ENCODE results near the gene TCF4. TPM values are rescaled to one million over a fixed set of nuclear protein-coding genes. Genes with fewer than 3 reads are reported as not detected.

The TCF4 gene
- total RNA-seq, 2 experiments from 2014 or later = 0.75 to 1.4 TPM

DNA sequence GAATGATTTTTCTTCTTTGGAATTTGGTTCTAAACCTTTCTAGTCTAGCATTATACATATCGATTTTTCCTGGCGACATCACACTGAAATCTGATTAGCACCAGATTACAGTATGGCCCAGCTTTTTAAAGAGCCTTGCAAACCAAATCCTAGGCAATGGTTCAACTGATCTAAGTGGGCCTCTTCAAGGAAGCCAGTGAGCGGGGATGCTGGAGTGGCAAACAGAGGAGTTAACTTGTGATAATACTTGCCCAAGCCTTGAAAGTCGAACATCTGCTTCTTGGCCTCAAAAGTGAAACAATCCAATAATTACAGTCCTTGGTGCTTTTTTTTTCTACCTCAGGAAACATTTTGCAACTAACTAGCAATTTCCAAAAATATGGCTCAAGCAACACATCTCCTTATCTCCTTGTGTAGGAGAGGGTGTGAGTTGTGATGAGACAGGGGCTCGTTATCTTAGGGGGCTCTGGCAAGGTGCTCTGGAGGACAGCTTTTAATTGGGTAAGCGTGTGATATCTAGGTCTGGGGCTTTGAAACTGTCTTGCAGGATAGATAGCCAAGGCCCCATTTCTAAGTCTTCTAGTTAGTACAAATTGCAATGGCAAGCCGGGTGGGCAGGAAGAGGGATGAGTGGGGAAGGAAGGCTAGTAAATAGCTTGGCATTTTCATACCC, 388.6 kb downstream of the TCF4 start:
- Mint-ChIP-seq H3K9me3 (no peaks in the 10 kb centered on the region), H3K4me1 (no peaks in the 10 kb centered on the region), H3K27ac (no peak overlapping the region), H3K27me3 (no peaks in the 10 kb centered on the region), H3K36me3 (no peaks in the 10 kb centered on the region), H3K4me3 (no peak overlapping the region)
- ATAC-seq (ENCODE audit: low read depth) (no peak), DNase-seq (no peak)
- POLR2A ChIA-PET = no interaction called here

DNA sequence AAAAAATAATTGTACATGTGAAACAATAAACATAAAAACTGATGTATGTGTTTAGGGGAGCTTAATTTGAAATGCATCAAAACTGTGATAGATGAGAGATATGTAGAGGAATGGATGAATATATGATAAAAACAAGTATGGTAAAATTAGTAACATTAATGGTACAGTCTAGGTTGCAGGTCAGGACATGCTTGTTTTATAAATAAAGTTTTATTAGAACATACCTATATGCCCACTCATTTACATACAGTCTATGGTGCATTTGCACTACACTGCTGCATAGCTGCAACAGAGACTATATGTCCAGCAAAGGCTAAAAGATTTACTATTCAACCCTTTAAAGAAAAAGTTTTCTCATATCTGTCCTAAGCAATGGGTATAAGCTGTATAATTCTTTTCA, 392.1 kb downstream of the TCF4 start:
- Mint-ChIP-seq H3K27me3 (no peaks in the 10 kb centered on the region), H3K36me3 (no peaks in the 10 kb centered on the region), H3K27ac (no peak overlapping the region), H3K4me3 (no peak overlapping the region), H3K4me1 (no peaks in the 10 kb centered on the region), H3K9me3 (no peaks in the 10 kb centered on the region)
- DNase-seq (no peak), ATAC-seq (ENCODE audit: low read depth) (no peak)
- POLR2A ChIA-PET = no interaction called here

DNA sequence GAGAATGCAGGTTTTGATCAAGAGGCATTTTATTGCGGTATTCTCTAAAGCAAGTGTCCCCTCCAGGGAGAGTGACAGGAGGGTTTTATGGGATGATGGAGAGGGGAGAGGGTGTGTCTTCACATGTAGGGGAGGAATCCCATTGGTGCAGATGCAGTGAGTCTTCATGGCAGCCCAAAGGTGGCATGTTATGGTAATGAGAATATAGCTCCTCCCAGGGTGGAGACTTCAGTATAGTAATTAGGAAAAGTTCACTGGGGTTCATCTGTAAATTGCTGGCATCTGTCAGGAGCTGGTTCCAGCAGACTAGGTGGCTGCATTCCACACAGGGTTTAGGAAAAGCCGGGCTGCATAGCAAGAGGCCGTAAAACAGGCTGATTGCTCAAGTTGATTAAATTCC, 398.0 kb downstream of the TCF4 start:
- ATAC-seq (ENCODE audit: low read depth) (no peak), DNase-seq (no peak)
- Mint-ChIP-seq H3K27me3 (no peaks in the 10 kb centered on the region), H3K27ac (no peak overlapping the region), H3K4me3 (no peak overlapping the region), H3K9me3 (peaks cover 1% of the 10 kb centered on the region), H3K4me1 (no peaks in the 10 kb centered on the region), H3K36me3 (no peaks in the 10 kb centered on the region)
- POLR2A ChIA-PET = no interaction called here

DNA sequence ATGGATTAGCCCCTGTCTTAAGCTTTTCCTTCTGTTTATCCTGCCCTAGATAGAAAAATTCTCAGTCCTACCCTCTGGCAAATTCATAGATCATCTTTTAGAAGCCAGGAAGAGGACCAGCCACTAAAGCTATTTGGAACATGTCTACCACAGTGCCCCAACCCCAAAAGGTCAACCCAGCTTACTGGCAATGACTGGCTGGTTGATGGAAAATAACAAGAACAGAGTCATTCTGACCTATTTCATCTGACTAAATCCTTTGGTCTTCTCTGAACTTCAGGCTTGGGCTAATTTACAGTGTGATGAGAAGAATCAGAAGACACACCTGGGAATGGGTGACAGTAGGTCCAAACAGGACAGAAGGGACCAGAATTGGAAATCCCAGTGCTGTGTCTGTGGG, 401.4 kb downstream of the TCF4 start:
- no peak overlapping the region for H3K4me3 Mint-ChIP-seq
- no peak overlapping the region for H3K27ac Mint-ChIP-seq
- H3K4me1 Mint-ChIP-seq = no peaks in the 10 kb centered on the region
- H3K9me3 Mint-ChIP-seq = peaks cover 1% of the 10 kb centered on the region
- H3K27me3 Mint-ChIP-seq = no peaks in the 10 kb centered on the region
- ATAC-seq (ENCODE audit: low read depth) (no peak), DNase-seq (no peak)
- POLR2A ChIA-PET = no interaction called here
- no peaks in the 10 kb centered on the region for H3K36me3 Mint-ChIP-seq

DNA sequence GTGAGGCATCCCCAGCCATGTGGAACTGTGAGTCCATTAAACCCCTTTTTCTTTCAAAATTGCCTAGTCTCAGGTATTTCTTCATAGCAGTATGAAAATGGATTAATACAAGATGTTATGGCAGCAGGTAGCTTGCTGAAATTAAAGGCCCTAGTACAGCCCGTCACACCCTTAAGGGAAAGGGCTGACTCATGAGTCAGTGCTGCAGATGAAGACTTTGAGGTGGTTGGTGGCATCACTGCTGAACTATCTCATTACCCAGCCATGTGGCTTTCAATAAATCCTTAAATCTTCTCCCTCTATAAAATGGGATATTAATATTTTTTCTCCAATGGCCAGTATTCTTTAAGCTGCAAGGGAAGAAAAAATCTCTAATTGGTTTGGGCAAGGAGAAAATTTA, 402.6 kb downstream of the TCF4 start:
- Mint-ChIP-seq H3K4me1 (no peaks in the 10 kb centered on the region), H3K36me3 (no peaks in the 10 kb centered on the region), H3K9me3 (peaks cover 1% of the 10 kb centered on the region), H3K4me3 (no peak overlapping the region), H3K27me3 (no peaks in the 10 kb centered on the region), H3K27ac (no peak overlapping the region)
- DNase-seq = no peak
- POLR2A ChIA-PET = no interaction called here
- ATAC-seq (ENCODE audit: low read depth) = no peak

DNA sequence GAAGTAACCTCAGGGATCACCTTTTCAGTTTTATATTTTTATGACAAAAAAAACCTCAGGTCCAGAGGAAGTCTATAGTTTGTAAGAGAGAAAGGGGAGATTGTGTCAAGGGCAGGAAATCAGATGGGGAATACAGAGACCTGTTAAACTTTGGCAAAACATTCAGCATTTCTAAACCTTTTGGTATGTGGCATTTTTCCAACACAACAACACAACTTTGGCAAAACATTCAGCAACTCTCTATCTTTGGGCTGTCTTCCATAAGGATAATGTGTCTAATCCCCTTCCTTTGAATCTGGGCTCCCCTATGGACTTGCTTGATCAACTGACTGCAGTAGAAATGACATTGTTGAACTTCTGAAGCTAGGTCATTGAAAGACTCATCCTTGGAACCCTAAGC, 408.2 kb downstream of the TCF4 start:
- DNase-seq (no peak), ATAC-seq (ENCODE audit: low read depth) (no peak)
- H3K4me3 Mint-ChIP-seq = no peak overlapping the region
- no peaks in the 10 kb centered on the region for H3K4me1 Mint-ChIP-seq
- no peak overlapping the region for H3K27ac Mint-ChIP-seq
- peaks cover 3% of the 10 kb centered on the region for H3K9me3 Mint-ChIP-seq
- no peaks in the 10 kb centered on the region for H3K36me3 Mint-ChIP-seq
- H3K27me3 Mint-ChIP-seq = no peaks in the 10 kb centered on the region
- POLR2A ChIA-PET = no interaction called here

DNA sequence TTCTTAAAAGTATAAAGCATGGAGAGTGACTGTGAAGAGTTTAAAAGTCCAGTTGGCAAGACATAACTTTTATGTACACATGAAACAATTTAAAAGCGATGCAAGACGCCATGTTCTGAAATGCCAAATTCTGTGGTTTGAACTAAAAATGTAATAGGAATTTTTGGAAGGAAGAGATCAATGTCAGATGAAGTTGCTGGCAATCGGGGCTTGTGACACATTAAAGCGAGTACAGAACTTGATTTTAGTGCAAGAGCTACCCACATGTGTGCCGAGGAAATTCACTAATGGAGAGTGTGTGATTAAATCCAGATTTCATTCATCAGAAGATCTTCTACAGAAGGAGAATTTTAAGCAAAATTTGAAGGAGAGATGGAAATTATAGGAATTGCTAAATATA, 408.6 kb downstream of the TCF4 start:
- ATAC-seq (ENCODE audit: low read depth) (no peak), DNase-seq (no peak)
- H3K4me1 Mint-ChIP-seq = no peaks in the 10 kb centered on the region
- no peak overlapping the region for H3K27ac Mint-ChIP-seq
- POLR2A ChIA-PET = no interaction called here
- no peaks in the 10 kb centered on the region for H3K36me3 Mint-ChIP-seq
- H3K27me3 Mint-ChIP-seq = no peaks in the 10 kb centered on the region
- H3K4me3 Mint-ChIP-seq = no peak overlapping the region
- peaks cover 3% of the 10 kb centered on the region for H3K9me3 Mint-ChIP-seq

DNA sequence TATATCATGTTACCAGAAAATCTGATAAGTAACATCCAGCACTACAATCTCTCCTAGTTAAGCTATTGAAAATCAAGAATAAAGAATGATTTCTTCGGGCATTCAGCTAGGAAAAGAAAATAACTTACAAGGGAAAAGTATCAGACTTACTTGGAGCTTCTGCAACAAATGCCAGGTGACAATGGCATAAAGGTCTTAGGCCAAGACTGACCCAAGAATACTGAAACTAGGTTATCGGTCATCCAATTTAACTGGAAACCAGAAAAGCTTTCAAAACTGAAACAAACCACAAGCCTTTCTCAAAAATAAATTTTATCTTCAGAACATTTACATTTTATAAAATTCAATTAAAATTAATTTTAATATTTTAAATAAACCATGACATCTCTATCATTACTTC, 414.7 kb downstream of the TCF4 start:
- POLR2A ChIA-PET = no interaction called here
- H3K36me3 Mint-ChIP-seq = no peaks in the 10 kb centered on the region
- H3K27ac Mint-ChIP-seq = no peak overlapping the region
- H3K9me3 Mint-ChIP-seq = peaks cover 5% of the 10 kb centered on the region
- H3K27me3 Mint-ChIP-seq = no peaks in the 10 kb centered on the region
- no peak for DNase-seq
- ATAC-seq (ENCODE audit: low read depth) = no peak
- H3K4me1 Mint-ChIP-seq = no peaks in the 10 kb centered on the region
- no peak overlapping the region for H3K4me3 Mint-ChIP-seq

Small RNA genes within 50 kb of the gene (microRNA-seq; reads per million reads assigned to microRNA genes)
- gene MIR4529 = not detected

Data from activated naive CD8-positive, alpha-beta T cell treated with anti-CD3 and anti-CD28 coated beads, Interleukin-2, amount 10 ng/mL, durations not matched to agents 7 days and 5 days (primary cell).